HG03342 (cell line): ENCODE measurements around the gene PACRG.

Experiments
- ATAC-seq: cut with Tn5 transposase; IDR thresholded peaks from one replicate; pipeline ENCODE4 v1.9.1; 2021; ENCODE audit warnings: mild to moderate bottlenecking, moderate library complexity; ENCODE audit not compliant: unreplicated experiment

Gene PACRG

GRCh38 chr6:163191704-163192537, 464.1 kb downstream of the PACRG start:
- ATAC-seq, result no peak

- ATAC-seq, result no peak
These were observed 464.8 kb downstream of the PACRG start for GRCh38 chr6:163192591-163192990.

- ATAC-seq, result no peak
These were observed 465.6 kb downstream of the PACRG start for GRCh38 chr6:163193326-163193725.

- no peak for ATAC-seq
These were observed 468.2 kb downstream of the PACRG start for GRCh38 chr6:163195721-163196691.

GRCh38 chr6:163197839-163198238, 470.1 kb downstream of the PACRG start:
- ATAC-seq, result no peak

- no peak for ATAC-seq
These were observed 470.6 kb downstream of the PACRG start for GRCh38 chr6:163198396-163198795.

- ATAC-seq, result no peak
These were observed 471.6 kb downstream of the PACRG start for GRCh38 chr6:163199371-163199770.

- no peak for ATAC-seq
These were observed 472.5 kb downstream of the PACRG start for GRCh38 chr6:163200289-163200688.

- ATAC-seq, result no peak
These were observed 472.9 kb downstream of the PACRG start for GRCh38 chr6:163200694-163201093.

- no peak for ATAC-seq
These were observed 474.1 kb downstream of the PACRG start for GRCh38 chr6:163201855-163202254.

- no peak for ATAC-seq
These were observed 478.4 kb downstream of the PACRG start for GRCh38 chr6:163206196-163206595.

GRCh38 chr6:163207431-163208383, 479.9 kb downstream of the PACRG start:
- ATAC-seq, result no peak

- no peak for ATAC-seq
These were observed 481.2 kb downstream of the PACRG start for GRCh38 chr6:163209005-163209404.

- ATAC-seq, result no peak
These were observed 484.3 kb downstream of the PACRG start for GRCh38 chr6:163212123-163212522.

- no peak for ATAC-seq
These were observed 486.5 kb downstream of the PACRG start for GRCh38 chr6:163214259-163214658.

GRCh38 chr6:163218361-163218894, 490.7 kb downstream of the PACRG start:
- no peak for ATAC-seq

- no peak for ATAC-seq
These were observed 498.5 kb downstream of the PACRG start for GRCh38 chr6:163226181-163226835.

GRCh38 chr6:163226836-163227485, 499.2 kb downstream of the PACRG start:
- ATAC-seq, result no peak

GRCh38 chr6:163228041-163228440, 500.3 kb downstream of the PACRG start:
- no peak for ATAC-seq
